HG03196 (cell line): ENCODE measurements around the gene ZNF587.
"Not testable (repeated sequence)": the region's sequence is repeated elsewhere in the genome, so short reads cannot be mapped to it uniquely, and the experiment has no call there.

Source experiments
- ATAC-seq: cut with Tn5 transposase; IDR thresholded peaks from one replicate; pipeline ENCODE4 v1.9.1; 2021; ENCODE audit not compliant: unreplicated experiment

The ZNF587 gene

DNA sequence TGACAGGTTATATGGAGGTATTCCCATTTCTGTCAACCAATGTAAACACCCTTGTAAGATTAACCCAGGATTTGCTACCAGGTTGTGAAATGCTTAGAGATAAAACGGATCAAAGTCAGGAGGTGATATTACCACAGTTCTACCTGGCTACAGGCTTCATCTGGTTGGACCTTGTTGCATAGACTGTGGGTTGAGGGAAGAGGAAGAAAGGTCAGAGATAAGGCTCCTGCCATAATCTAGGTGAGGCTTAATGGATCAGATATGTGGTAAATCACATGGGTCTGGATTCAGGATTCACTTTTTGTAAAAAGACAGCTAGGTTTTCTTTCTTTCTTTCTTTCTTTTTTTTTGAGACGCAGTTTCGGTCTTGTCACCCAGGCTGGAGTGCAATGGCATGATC is 28.2 kb upstream of the ZNF587 start:
- ATAC-seq: not testable (repeated sequence)

GRCh38 chr19:57823155-57823554 is 26.5 kb upstream of the ZNF587 start:
- ATAC-seq: not testable (repeated sequence)

- ATAC-seq: not testable (repeated sequence)
These were observed 26.1 kb upstream of the ZNF587 start for GRCh38 chr19:57823608-57824007.

- no peak for ATAC-seq
These were observed 24.1 kb upstream of the ZNF587 start for GRCh38 chr19:57825511-57825910.

GRCh38 chr19:57829316-57829715 is 20.3 kb upstream of the ZNF587 start:
- no peak for ATAC-seq

DNA sequence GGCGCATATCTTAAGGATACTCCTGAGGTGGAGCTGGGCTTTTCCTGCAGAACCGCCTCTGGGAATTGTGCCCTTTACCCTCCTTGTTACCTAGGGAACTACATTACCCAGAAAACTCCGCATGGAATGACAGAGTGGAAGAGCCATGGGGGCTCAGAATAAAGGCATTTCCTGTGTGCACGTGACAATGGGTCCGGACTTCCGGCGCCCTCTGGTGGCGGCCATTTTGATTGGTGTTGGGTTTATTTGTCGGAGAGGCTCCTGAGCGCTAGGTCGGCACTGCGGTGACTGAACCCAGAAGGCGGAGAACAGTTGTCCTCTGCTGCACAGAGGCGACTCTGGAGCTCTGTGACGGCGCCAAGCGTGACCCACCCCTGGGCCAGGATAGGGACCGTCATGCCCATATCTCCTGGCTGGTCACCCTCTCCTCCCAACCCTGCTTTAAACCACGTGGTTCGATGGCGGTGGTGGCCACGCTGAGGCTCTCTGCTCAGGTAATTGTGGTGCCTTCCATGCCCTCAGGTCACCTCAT is 19.5 kb upstream of the ZNF587 start, which contains the start of gene ZNF587B:
Gene ZNF587B (plus strand): TSS at position 229 of the 532 bp plus-strand sequence. CDS start 230 bp downstream, at position 459.
- no peak for ATAC-seq

GRCh38 chr19:57836991-57837390 is 12.7 kb upstream of the ZNF587 start:
- ATAC-seq: not testable (repeated sequence)

DNA sequence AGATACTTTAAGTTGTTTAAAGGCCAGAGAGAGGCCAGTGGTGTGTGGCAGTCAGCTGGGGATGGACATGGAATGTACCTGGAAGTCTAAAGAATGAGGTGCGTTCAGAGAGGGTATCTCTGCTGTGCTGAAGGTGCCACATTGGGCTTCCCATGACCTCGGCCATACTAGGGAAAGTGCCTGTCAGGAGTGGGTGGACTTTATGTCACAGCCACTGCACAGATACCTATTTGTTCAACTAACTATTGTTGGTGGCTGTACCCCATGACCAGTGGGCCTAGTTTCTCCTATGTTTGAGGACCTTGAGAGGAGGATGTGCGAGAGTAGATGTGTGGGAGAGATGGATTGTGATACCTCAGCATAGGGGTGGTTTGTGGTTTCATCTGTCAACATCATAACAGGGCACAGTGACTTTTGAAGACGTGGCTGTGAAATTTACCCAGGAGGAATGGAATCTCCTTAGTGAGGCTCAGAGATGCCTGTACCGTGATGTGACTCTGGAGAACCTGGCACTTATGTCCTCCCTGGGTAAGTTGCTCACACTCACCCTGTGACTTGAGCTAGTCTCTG is 11.0 kb upstream of the ZNF587 start:
- ATAC-seq: not testable (repeated sequence)

DNA sequence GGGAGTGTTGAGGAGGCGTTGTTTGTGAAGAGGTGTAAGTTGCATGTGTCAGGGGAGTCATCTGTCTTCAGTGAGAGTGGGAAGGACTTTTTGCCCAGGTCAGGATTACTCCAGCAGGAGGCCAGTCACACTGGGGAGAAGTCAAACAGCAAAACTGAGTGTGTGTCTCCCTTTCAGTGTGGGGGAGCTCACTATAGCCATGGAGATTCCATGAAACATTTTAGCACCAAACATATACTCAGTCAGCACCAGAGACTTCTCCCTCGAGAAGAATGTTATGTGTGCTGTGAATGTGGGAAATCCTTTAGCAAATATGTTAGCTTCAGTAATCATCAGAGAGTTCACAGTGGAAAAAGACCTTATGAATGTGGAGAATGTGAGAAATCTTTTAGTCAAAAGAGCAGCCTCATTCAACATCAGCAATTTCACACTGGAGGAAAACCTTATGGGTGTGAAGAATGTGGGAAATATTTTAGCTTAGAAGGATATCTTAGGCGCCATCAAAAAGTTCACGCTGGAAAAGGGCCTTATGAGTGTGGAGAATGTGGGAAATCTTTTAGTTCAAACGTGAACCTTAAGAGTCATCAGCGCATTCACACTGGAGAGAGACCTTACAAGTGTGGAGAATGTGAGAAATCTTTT is 8.4 kb upstream of the ZNF587 start:
- ATAC-seq: no peak

DNA sequence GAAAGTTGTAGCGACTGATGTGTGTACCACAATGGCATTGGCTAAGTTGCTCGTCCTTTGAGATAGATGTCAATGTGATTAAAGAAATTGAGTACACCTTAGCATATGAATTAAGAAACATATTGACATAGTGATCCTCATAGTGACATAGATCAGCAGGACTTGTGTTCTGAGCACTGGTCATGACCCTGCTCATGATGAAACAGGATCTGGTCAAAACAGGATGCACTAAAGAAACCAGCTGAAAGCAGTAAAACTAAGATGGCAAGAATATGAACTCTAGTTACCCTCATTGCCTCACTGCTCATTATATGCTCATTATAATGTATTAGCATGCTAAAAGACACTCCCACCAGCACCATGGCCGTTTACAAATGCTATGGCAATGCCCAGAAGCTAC is 2.5 kb upstream of the ZNF587 start:
- ATAC-seq: not testable (repeated sequence)

- peak; percentile 23 for ATAC-seq
These were observed 445 bp upstream of the ZNF587 start for GRCh38 chr19:57849162-57849665.

- ATAC-seq: no peak
These were observed 926 bp downstream of the ZNF587 start for GRCh38 chr19:57850553-57851017.

GRCh38 chr19:57851812-57852603 is 2.3 kb downstream of the ZNF587 start:
- not testable (repeated sequence) for ATAC-seq

DNA sequence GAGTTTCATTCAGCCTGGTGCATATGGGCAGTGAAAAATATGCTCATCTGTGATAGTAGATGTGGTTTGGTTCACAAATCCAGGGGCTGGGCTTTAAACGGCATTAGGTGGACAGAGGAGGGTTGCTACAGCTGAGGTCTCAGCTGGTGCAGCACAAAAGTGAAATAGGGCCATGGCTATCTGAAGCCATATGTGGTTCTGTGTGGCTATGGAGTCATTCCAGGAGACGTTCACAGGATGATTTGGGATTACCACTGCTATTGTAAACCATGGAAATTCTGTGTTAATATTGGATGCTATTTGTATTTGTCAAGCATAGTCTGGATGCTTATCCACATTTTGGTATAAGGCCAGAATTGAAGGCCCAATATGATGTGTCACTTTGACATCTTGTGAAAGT is 4.5 kb downstream of the ZNF587 start:
- ATAC-seq: not testable (repeated sequence)

DNA sequence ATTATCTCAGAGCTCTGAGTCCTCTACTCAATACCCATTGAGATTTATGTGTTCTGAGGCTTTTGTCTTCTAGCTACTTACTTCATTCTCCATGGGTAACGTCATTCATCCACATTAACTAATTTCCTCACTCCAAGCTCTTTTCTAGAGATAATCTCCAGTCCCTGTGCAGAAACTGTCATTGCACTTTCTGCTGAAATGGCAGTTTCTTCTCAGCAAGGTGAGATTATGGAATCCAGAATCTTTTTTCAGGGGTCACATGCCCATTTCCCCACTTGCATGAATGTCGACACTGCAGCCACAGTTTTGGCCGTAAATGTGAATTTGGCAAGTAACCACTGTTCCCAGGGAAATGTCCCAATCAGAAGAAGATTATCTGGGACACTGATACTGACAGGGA is 12.7 kb downstream of the ZNF587 start:
- ATAC-seq: not testable (repeated sequence)

GRCh38 chr19:57867868-57868492 is 18.3 kb downstream of the ZNF587 start:
- ATAC-seq: no peak

DNA sequence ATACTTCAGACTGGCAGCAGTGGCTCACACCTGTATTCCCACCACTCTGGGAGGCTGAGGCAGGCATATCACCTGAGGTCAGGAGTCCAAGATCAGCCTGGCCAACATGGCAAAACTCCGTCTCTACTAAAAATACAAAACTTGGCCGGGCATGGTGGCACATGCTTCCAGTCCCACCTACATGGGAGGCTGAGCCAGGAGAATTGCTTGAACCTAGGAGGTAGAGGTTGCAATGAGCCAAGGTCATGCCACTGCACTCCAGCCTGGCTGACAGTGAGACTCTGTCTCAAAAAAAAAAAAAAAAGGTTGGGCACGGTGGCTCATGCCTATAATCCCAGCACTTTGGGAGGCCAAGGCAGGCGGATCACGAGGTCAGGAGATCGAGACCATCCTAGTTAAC is 20.0 kb downstream of the ZNF587 start:
- ATAC-seq: not testable (repeated sequence)

DNA sequence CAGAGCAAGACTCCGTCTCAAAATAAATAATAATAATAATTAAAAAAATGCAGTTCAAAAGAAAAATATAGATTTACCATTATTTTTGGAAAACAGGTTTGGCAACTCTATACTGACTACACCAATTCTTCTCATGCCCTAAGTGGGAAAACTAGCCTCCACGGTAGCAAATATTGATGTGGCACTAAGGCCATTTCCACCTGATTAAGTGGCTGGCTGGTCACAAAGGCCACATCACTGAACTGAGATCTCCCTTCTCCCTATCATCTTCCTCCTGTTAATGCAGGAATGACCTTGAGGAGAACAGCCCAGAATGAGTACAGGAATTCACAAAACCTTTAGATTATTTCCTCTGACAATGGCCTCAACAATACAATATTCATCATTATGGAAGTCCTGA is 20.6 kb downstream of the ZNF587 start:
- no peak for ATAC-seq

- ATAC-seq: no peak
These were observed 22.8 kb downstream of the ZNF587 start for GRCh38 chr19:57872450-57872849.

- not testable (repeated sequence) for ATAC-seq
These were observed 24.5 kb downstream of the ZNF587 start for GRCh38 chr19:57873883-57874799.
